ENCODE results near the gene VPS13D. TPM values are rescaled to one million over a fixed set of nuclear protein-coding genes. Genes with fewer than 3 reads are reported as not detected.

VPS13D gene, protein sequence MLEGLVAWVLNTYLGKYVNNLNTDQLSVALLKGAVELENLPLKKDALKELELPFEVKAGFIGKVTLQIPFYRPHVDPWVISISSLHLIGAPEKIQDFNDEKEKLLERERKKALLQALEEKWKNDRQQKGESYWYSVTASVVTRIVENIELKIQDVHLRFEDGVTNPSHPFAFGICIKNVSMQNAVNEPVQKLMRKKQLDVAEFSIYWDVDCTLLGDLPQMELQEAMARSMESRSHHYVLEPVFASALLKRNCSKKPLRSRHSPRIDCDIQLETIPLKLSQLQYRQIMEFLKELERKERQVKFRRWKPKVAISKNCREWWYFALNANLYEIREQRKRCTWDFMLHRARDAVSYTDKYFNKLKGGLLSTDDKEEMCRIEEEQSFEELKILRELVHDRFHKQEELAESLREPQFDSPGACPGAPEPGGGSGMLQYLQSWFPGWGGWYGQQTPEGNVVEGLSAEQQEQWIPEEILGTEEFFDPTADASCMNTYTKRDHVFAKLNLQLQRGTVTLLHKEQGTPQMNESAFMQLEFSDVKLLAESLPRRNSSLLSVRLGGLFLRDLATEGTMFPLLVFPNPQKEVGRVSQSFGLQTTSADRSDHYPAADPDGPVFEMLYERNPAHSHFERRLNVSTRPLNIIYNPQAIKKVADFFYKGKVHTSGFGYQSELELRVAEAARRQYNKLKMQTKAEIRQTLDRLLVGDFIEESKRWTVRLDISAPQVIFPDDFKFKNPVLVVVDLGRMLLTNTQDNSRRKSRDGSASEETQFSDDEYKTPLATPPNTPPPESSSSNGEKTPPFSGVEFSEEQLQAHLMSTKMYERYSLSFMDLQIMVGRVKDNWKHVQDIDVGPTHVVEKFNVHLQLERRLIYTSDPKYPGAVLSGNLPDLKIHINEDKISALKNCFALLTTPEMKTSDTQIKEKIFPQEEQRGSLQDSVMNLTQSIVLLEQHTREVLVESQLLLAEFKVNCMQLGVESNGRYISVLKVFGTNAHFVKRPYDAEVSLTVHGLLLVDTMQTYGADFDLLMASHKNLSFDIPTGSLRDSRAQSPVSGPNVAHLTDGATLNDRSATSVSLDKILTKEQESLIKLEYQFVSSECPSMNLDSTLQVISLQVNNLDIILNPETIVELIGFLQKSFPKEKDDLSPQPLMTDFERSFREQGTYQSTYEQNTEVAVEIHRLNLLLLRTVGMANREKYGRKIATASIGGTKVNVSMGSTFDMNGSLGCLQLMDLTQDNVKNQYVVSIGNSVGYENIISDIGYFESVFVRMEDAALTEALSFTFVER (N-terminal part only)
- total RNA-seq, result 100 to 1,000 TPM in 4 of 9 donors, 10 to 100 TPM in 5; 74.3 to 301 (median 95.8) TPM
- polyA plus RNA-seq, result 10 to 100 TPM; 32.1 to 84.8 TPM
- long read RNA-seq, donor 1, partial matches to known transcripts, result 31 of 56 reads
- long read RNA-seq, donor 1, other reads (novel, unspliced or antisense), result 24 of 56 reads
- long read RNA-seq, donor 2, partial matches to known transcripts, result 69 of 103 reads
- long read RNA-seq, donor 2, other reads (novel, unspliced or antisense), result 34 of 103 reads
- long read RNA-seq, donor 3, partial matches to known transcripts, result 81 of 130 reads
- long read RNA-seq, donor 3, other reads (novel, unspliced or antisense), result 48 of 130 reads

DNA sequence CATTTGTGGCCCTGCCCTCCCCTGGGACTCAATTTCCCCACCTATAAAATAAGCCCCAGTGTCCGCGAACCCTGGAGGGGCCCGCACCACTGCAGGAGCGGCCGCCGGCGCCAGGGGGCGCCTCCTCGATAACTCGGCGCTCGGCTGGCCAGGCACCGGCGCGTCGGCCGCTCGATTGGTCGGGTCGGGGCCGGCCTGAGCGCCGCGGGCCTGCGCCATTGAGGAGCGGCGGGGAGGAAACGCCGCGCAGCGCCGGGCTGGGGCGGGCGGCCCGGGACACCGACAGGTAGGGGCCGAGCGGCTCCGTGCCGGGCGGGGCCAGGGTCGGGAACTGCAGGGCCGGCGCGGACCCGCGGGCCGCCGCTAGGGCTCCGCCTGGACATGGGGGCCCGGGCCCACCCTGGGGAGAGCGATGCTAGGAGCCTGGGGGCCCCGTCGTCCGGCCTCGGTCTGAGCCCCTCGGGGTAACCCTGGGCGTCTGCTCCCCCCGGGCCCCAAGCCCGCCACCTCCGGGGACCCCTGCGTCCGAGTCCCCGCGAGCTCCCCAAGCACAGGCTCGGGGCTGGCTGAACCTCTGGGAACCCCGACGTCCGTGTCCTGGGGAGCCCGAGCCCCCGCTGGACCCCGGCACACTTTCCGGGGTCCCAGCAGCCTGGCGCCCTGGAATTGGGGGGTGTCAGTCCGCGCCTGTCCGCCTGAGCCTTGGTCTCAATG lies at the start of gene VPS13D:
VPS13D (plus strand) TSS at position 196 of the 714 bp plus-strand sequence. CDS start 4,237 bp downstream, outside the sequence.
- Histone ChIP-seq H3K36me3 (peaks cover 0 to 11% (median 4%) of the 10 kb centered on the region in 9 donors), H3K27ac (peak within 1 kb of the TSS; percentile 49 to 97 (median 92)), H3K4me1 (peaks cover 3 to 34% (median 15%) of the 10 kb centered on the region in 12 donors), H3K9me3 (no peaks in the 10 kb centered on the region), H3K27me3 (no peaks in the 10 kb centered on the region), H3K4me3 (peak within 1 kb of the TSS; percentile 55 to 100 (median 96))
- intact Hi-C loops (cut with DNase I), result no loop called here
- ATAC-seq, result peak; percentile 58 to 87 (median 80)
- 0 to 1% (median 0%) methylated on average over 4 to 77 of the region's 77 CpGs for WGBS, 4 donors
- DNase-seq, result peak; percentile 86 to 94 (median 87)
- TF ChIP-seq POLR2A (IDR thresholded peaks at IDR 0.05), result peak; percentile 29 to 73
- TF ChIP-seq, protein P1, sequence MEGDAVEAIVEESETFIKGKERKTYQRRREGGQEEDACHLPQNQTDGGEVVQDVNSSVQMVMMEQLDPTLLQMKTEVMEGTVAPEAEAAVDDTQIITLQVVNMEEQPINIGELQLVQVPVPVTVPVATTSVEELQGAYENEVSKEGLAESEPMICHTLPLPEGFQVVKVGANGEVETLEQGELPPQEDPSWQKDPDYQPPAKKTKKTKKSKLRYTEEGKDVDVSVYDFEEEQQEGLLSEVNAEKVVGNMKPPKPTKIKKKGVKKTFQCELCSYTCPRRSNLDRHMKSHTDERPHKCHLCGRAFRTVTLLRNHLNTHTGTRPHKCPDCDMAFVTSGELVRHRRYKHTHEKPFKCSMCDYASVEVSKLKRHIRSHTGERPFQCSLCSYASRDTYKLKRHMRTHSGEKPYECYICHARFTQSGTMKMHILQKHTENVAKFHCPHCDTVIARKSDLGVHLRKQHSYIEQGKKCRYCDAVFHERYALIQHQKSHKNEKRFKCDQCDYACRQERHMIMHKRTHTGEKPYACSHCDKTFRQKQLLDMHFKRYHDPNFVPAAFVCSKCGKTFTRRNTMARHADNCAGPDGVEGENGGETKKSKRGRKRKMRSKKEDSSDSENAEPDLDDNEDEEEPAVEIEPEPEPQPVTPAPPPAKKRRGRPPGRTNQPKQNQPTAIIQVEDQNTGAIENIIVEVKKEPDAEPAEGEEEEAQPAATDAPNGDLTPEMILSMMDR (IDR thresholded peaks at IDR 0.05), result peak; percentile 73 to 98 (median 94)

DNA sequence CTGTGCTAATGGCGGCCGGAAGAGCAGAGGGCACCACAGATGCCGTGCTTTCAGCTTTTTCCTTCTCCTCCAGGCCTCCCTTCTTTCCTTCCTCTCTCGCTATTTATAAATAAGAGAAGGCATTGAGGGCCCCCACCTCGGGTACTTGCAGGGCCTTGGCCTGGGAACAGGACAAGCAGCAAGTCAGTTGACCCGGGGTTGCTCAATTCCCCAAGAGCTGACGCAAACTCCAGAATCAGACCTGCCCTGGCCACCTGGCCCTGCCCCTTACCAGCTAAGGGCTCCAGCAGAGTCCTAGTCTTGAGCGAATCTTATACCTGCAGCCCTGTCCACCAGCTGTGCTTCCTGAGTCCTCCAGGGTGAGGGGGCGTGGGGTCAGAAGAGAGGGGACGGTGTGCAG lies 49.5 kb upstream of the VPS13D start:
- Histone ChIP-seq H3K4me1 (peaks cover 13 to 100% (median 62%) of the 10 kb centered on the region in 12 donors), H3K27ac (peak overlapping the region; percentile 16 to 96 (median 62)), H3K4me3 (no peak overlapping the region), H3K9me3 (no peaks in the 10 kb centered on the region), H3K36me3 (peaks cover 0 to 21% (median 0%) of the 10 kb centered on the region in 9 donors), H3K27me3 (no peaks in the 10 kb centered on the region)
- ATAC-seq, result peak; percentile 5 to 38 (median 22)
- intact Hi-C loops (cut with DNase I), result loop anchor here in 3 of 10 donors (5.0 to 10.0 kb wide), 3 partner anchors 33 to 46 kb away; no protein-coding TSS in a partner anchor
- TF ChIP-seq, protein P1 (IDR thresholded peaks at IDR 0.05), result no peak
- peak in 4 of 5 donors; percentile 65 to 82 (median 78) for DNase-seq
- 59 to 76% (median 69%) methylated on average over 5 to 10 of the region's 10 CpGs for WGBS, 4 donors

DNA sequence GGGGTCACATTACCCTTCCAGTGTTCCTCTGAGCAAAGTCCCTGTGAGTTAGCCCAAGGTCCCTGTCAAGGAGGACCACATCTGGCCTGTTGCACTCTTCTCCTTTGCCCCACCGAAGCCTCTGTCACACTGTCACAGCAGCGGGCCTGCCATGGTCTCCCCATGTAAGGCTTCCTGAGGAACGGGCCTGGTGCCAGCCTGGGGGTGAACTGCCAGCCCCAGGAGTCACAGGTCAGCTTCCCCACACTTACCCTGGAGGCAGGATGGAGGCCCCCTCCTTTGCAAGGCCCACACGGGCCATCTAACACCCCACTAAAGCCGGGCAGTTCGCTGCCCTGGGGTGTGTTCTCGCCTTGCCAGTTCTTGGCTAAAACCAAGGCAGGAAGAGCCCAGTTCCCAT lies 48.9 kb upstream of the VPS13D start:
- 78 to 84% (median 81%) methylated on average over 5 to 7 of the region's 7 CpGs for WGBS, 4 donors
- Histone ChIP-seq H3K9me3 (no peaks in the 10 kb centered on the region), H3K36me3 (peaks cover 0 to 21% (median 0%) of the 10 kb centered on the region in 9 donors), H3K27me3 (no peaks in the 10 kb centered on the region), H3K4me1 (peaks cover 15 to 100% (median 63%) of the 10 kb centered on the region in 12 donors), H3K4me3 (no peak overlapping the region), H3K27ac (peak overlapping the region; percentile 16 to 96 (median 62))
- DNase-seq (no peak), ATAC-seq (no peak)
- TF ChIP-seq POLR2A (IDR thresholded peaks at IDR 0.05), result no peak
- TF ChIP-seq, protein P1 (IDR thresholded peaks at IDR 0.05), result no peak
- intact Hi-C loops (cut with DNase I), result loop anchor here in 3 of 10 donors (5.0 to 10.0 kb wide), 3 partner anchors 34 to 46 kb away; no protein-coding TSS in a partner anchor
